Gastroesophageal sphincter (tissue), 3 donors: ENCODE results near the gene DCC.

Source experiments
- CTCF ChIP-seq, 4 experiments: fragments of 200-600 bp in 2 of 4; fragments of 450-650 bp in 2 of 4; sonication (generic) in 1 of 4; IDR thresholded peaks; one replicate each; pipeline ENCODE4 v1.5.1; 2017 to 2019; ENCODE audit warnings: antibody characterized with exemption in 4 of 4, mild to moderate bottlenecking in 2 of 4, moderate library complexity in 2 of 4
- POLR2A ChIP-seq, 2 donors: fragments of 450-650 bp; IDR thresholded peaks; one replicate each; pipeline ENCODE4 v1.6.1; 2017; ENCODE audit warnings: antibody characterized with exemption in 2 of 2, mild to moderate bottlenecking in 2 of 2, moderate library complexity in 1 of 2
- POLR2AphosphoS5 ChIP-seq: sonication (generic); formaldehyde crosslinking; IDR thresholded peaks from one replicate; pipeline ENCODE4 v1.6.1; 2017; ENCODE audit warnings: antibody characterized with exemption

GRCh38 chr18:53261241-53261640, 921.2 kb downstream of the DCC start:
- no peak for TF ChIP-seq CTCF (IDR thresholded peaks at IDR 0.05)
- no peak for TF ChIP-seq POLR2AphosphoS5
- TF ChIP-seq POLR2A (IDR thresholded peaks at IDR 0.05), result no peak
